Measurements from ENCODE around the gene IPO13.
A peak's percentile ranks its signal among the peaks of the same experiment; 100 is the strongest.

Gene IPO13

DNA sequence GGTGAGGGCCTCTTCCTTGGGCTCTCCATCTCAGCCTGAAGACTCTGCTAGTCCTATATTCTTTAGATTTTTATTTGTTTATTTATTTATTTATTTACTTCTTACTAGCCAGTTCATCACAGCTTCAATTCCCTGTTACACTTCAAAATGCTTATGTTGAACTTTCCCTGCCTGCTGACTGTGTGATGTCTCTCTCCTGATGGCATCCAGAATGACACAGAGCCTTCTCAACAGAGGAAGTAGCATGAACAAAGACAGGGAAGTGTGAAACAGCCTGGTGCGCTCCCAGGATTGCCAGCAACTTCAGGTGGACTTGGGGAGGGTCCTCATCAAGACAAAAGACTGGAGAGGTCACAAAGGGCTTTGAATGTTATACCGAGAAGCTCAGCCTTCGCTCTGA is 4.3 kb upstream of the IPO13 start:
- H3K4me1 ChIP-seq = peaks cover 4% of the 10 kb centered on the region

DNA sequence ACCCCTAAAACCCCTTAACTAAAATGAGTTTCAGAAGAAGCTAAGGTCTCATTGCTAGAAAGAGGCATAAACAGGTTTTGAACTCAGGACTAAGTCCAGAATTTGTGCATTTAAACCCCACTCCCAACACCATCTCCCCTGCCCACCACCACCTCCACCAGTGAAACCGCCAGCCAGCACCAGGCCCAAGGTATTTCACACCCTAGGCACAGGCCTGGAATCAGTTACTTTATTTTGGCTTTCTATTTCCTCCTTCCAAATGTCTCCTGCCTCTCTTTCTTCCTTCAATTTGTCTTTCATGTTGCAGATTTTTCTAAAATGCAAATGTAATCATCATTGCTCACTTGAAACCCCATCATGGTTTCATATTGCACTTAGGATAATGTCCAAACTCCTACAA is 1.9 kb upstream of the IPO13 start:
- peaks cover 8% of the 10 kb centered on the region for H3K4me1 ChIP-seq
- H3K79me2 ChIP-seq = peaks cover 8% of the 10 kb centered on the region
- TF ChIP-seq, protein P1, sequence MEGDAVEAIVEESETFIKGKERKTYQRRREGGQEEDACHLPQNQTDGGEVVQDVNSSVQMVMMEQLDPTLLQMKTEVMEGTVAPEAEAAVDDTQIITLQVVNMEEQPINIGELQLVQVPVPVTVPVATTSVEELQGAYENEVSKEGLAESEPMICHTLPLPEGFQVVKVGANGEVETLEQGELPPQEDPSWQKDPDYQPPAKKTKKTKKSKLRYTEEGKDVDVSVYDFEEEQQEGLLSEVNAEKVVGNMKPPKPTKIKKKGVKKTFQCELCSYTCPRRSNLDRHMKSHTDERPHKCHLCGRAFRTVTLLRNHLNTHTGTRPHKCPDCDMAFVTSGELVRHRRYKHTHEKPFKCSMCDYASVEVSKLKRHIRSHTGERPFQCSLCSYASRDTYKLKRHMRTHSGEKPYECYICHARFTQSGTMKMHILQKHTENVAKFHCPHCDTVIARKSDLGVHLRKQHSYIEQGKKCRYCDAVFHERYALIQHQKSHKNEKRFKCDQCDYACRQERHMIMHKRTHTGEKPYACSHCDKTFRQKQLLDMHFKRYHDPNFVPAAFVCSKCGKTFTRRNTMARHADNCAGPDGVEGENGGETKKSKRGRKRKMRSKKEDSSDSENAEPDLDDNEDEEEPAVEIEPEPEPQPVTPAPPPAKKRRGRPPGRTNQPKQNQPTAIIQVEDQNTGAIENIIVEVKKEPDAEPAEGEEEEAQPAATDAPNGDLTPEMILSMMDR (IDR thresholded peaks at IDR 0.05) = no peak
- no peaks in the 10 kb centered on the region for H3K36me3 ChIP-seq (ENCODE audit: control insufficient read depth, insufficient read depth, low read length)
- H3K27ac ChIP-seq = no peak overlapping the region
- no peak overlapping the region for H3K4me2 ChIP-seq (ENCODE audit: low read length)
- no peak overlapping the region for H3K4me3 ChIP-seq (ENCODE audit: low read depth, low read length)
- no peak overlapping the region for H3K9ac ChIP-seq
- H3K9me3 ChIP-seq (ENCODE audit: control insufficient read depth, low read length) = no peaks in the 10 kb centered on the region
- no peaks in the 10 kb centered on the region for H3K27me3 ChIP-seq (ENCODE audit: control insufficient read depth, insufficient read depth, low read length)
- no peak overlapping the region for H2AFZ ChIP-seq

More for the DNA sequence above, 4.3 kb upstream of the IPO13 start:
- Histone ChIP-seq H3K4me3 (ENCODE audit: low read depth, low read length) (no peak overlapping the region), H3K9ac (no peak overlapping the region), H3K36me3 (ENCODE audit: control insufficient read depth, insufficient read depth, low read length) (no peaks in the 10 kb centered on the region), H2AFZ (no peak overlapping the region), H3K79me2 (peaks cover 4% of the 10 kb centered on the region), H3K27me3 (ENCODE audit: control insufficient read depth, insufficient read depth, low read length) (no peaks in the 10 kb centered on the region), H3K4me2 (ENCODE audit: low read length) (no peak overlapping the region), H3K27ac (no peak overlapping the region), H3K9me3 (ENCODE audit: control insufficient read depth, low read length) (no peaks in the 10 kb centered on the region)
- TF ChIP-seq, protein P1 (IDR thresholded peaks at IDR 0.05) = no peak

DNA sequence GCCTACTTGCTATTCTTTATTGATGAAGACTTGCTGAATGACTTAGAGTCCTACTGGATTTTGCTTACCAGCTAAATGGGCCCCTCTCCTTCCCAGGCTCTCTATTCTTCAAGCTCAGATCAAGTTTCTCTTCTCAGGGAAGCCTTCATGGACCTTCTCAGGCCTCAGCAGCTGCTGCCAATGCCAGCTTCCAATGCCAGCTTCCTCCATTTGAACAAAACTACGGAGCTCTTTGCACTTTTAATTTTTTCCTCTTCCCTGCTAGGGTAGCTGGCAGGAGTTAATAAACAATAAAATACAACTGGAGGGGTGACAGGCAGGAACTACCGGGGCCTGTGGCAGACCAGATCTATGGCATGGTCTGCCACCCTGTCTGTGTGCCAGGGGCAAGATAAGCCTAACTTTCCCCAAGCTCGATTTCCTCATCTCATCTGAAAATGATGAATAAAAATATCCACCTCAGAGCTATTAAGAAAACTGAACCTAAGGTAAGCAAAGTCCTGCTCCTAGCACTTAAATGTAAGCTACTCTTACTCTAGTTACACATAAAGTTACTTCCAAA is 995 bp upstream of the IPO13 start:
- no peaks in the 10 kb centered on the region for H3K9me3 ChIP-seq (ENCODE audit: control insufficient read depth, low read length)
- H3K9ac ChIP-seq = peak overlapping the region; percentile 53

DNA sequence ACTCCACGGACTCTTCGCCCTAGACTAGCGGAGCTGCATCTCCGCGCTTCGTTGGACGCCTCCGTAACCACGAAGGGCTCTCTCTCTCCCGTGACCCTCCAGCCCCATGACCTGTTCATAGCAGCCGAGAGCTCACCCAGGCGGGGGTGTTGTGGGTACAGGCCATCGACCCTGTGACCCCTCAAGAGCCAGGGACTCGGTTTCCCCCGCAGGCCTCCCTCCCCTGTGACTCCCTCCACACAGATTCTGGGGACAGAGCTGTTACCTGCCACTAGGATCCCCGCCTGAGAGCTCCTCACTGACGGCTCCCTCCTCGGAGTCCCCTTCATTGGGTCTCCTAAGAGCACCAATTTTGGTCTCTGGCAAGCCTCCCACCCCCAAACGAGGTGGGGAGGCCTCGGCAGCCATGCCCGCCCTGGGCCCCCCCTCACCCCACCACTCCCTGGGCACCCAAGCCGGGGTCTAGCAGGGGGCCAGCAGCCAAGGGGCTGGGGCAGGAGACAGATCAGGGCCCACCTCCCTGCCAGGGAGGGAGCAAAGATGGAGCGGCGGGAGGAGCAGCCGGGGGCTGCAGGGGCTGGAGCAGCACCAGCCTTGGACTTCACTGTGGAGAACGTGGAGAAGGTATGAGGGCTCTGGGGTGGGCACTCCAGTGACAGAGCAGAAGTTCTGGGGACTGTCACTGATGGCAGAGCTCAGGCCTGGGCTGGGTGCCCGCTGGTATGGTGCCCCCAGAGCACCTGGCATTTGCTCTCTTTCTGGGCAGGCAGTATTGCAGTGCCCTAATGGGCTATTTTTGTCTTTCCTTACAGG is 517 bp downstream of the IPO13 start:
- peaks cover 8% of the 10 kb centered on the region for H3K4me1 ChIP-seq
- no peaks in the 10 kb centered on the region for H3K9me3 ChIP-seq (ENCODE audit: control insufficient read depth, low read length)
- no peaks in the 10 kb centered on the region for H3K36me3 ChIP-seq (ENCODE audit: control insufficient read depth, insufficient read depth, low read length)
- no peaks in the 10 kb centered on the region for H3K27me3 ChIP-seq (ENCODE audit: control insufficient read depth, insufficient read depth, low read length)
- H3K4me2 ChIP-seq (ENCODE audit: low read length) = peak overlapping the region; percentile 94
- peak overlapping the region; percentile 99 for H3K27ac ChIP-seq
- peak overlapping the region; percentile 93 for H2AFZ ChIP-seq
- peak overlapping the region; percentile 87 for H3K4me3 ChIP-seq (ENCODE audit: low read depth, low read length)
- peaks cover 8% of the 10 kb centered on the region for H3K79me2 ChIP-seq
- H3K9ac ChIP-seq = peak overlapping the region; percentile 89
- TF ChIP-seq, protein P1 (IDR thresholded peaks at IDR 0.05) = no peak

More for the DNA sequence above, 995 bp upstream of the IPO13 start:
- Histone ChIP-seq H3K79me2 (peaks cover 8% of the 10 kb centered on the region), H3K27ac (peak overlapping the region; percentile 99), H3K4me1 (peaks cover 8% of the 10 kb centered on the region), H3K4me2 (ENCODE audit: low read length) (peak overlapping the region; percentile 94), H3K27me3 (ENCODE audit: control insufficient read depth, insufficient read depth, low read length) (no peaks in the 10 kb centered on the region), H2AFZ (peak overlapping the region; percentile 93), H3K36me3 (ENCODE audit: control insufficient read depth, insufficient read depth, low read length) (no peaks in the 10 kb centered on the region), H3K4me3 (ENCODE audit: low read depth, low read length) (peak overlapping the region; percentile 87)
- TF ChIP-seq, protein P1 (IDR thresholded peaks at IDR 0.05) = no peak

Measured in parathyroid adenoma (tissue), 2 donors.